SU-DHL-6 (cell line): ENCODE measurements around the gene ERI2.

Experiments
- EZH2phosphoT487 ChIP-seq: fragments of 200-600 bp; sonication (generic), shearing (Covaris generic); conservative IDR thresholded peaks from 2 replicates; pipeline ENCODE4 v1.6.1; 2018; ENCODE audit warnings: mild to moderate bottlenecking, antibody characterized with exemption, low read length, moderate library complexity, mixed read lengths
- TF ChIP-seq, protein P1 (sequence below): fragments of 200-600 bp; sonication (generic); IDR thresholded peaks from one replicate; pipeline ENCODE4 v1.5.1; 2017; ENCODE audit warnings: antibody characterized with exemption, mild to moderate bottlenecking, low read length, moderate library complexity; ENCODE audit not compliant: insufficient read depth, poor library complexity, severe bottlenecking

DNA sequence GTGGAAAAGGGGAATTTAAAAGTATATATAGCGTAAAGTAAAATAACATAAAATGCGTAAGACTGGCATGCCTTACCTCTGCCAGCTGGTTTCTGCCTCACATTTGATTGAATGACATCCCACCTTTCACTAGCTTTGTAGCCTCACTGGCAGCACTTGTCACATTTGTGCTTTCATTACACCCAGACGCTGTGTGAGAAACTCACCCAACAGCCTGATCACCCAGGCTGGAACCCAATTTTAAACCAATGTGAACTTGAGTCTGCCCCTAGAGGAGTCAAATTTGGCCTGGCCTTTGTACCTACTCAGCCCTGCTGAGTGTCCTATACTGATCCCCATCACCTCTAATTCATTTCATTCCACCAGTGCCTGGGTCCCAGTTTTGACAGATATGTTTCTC lies 59.8 kb downstream of the ERI2 start:
- TF ChIP-seq, protein P1, sequence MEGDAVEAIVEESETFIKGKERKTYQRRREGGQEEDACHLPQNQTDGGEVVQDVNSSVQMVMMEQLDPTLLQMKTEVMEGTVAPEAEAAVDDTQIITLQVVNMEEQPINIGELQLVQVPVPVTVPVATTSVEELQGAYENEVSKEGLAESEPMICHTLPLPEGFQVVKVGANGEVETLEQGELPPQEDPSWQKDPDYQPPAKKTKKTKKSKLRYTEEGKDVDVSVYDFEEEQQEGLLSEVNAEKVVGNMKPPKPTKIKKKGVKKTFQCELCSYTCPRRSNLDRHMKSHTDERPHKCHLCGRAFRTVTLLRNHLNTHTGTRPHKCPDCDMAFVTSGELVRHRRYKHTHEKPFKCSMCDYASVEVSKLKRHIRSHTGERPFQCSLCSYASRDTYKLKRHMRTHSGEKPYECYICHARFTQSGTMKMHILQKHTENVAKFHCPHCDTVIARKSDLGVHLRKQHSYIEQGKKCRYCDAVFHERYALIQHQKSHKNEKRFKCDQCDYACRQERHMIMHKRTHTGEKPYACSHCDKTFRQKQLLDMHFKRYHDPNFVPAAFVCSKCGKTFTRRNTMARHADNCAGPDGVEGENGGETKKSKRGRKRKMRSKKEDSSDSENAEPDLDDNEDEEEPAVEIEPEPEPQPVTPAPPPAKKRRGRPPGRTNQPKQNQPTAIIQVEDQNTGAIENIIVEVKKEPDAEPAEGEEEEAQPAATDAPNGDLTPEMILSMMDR, result no peak
- no peak for TF ChIP-seq EZH2phosphoT487
